WTC11 (cell line): ENCODE results near the gene EXOC4.

ENCODE experiments used
- CDX4 ChIP-seq: fragments of 250-450 bp; sonication (Bioruptor Pico); IDR thresholded peaks from 2 replicates; pipeline ENCODE4 v1.9.0; 2021; ENCODE audit warnings: moderate library complexity, mild to moderate bottlenecking, inconsistent platforms, borderline replicate concordance
- CTCF ChIP-seq: fragments of 200-600 bp; IDR thresholded peaks from 2 replicates; pipeline ENCODE4 v1.8.0; 2022; ENCODE audit warnings: antibody characterized with exemption
- SP1 ChIP-seq: sonication (generic); formaldehyde crosslinking; conservative IDR thresholded peaks from 2 replicates; pipeline ENCODE4 v1.8.1; 2022; ENCODE audit warnings: missing genetic modification reagents
- USF1 ChIP-seq: sonication (generic); formaldehyde crosslinking; IDR thresholded peaks from 2 replicates; pipeline ENCODE4 v1.8.0; 2022; ENCODE audit warnings: mild to moderate bottlenecking, missing genetic modification reagents
- ZNF232 ChIP-seq: sonication (generic); formaldehyde crosslinking; IDR thresholded peaks from 2 replicates; pipeline ENCODE4 v1.8.0; 2022; ENCODE audit warnings: mild to moderate bottlenecking, missing genetic modification reagents

DNA sequence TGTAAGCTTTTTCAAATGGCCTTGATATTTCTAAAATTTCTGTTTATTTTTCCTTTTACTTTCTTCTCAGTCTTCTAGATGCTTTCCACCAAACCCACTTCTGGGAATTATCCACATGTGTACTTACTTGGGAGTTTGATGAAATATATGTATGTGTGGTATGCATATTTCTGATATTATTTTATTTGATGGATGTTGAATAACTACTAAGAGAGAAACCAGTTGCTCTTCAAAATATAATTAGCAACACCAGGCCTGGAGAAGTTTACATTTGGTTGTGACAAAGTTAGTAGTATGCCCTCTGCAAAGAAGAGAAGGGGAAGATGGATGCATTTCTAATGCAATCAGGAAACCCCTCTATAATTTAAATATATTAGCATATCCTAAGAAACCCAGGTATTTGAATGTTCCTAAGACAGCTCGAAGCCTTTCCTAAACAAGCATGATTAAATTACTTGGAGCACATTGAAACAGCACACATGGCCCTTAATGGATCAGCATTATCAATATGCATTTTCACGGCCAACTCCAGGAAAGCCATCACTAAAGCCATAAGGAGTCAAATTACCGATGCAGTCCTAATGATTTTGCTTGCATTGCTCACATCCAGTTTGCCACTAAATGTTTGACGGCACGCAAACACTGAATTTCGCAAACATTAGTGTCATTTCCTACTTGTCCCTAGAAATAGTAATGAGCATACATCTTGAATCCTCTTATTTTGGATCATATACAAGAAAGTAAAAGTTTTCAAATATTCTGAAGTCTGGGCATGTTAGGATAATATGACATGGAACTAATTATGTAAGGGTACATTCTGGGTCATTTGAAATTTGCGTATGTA lies 393.8 kb downstream of the EXOC4 start:
- TF ChIP-seq CTCF (no peak), SP1 (no peak), USF1 (CRISPR knock-in tag) (no peak), CDX4 (no peak), ZNF232 (CRISPR knock-in tag) (no peak)
